Fibroblast of the aortic adventitia (primary cell): ENCODE results near the gene VASH2. TPM values are rescaled to one million over a fixed set of nuclear protein-coding genes. Genes with fewer than 3 reads are reported as not detected.

Experiments
- DNase-seq: peaks from one replicate; pipeline ENCODE4 v3.0.0-alpha.2; 2010; ENCODE audit warnings: low read depth
- H3K4me3 ChIP-seq: 2 replicates; pipeline ENCODE4 v1.5.1; 2011; ENCODE audit warnings: low read depth, mild to moderate bottlenecking, control low read depth, low read length, moderate library complexity
- total RNA-seq: library from RNA; depleted of rRNA; stranded (reverse); fragments of >200 nt; gene quantifications from 2 replicates; pipeline ENCODE4 v1.2.3, GENCODE V29; 2012; ENCODE audit warnings: low replicate concordance
- TF ChIP-seq, protein P1 (sequence below): IDR thresholded peaks from 2 replicates; pipeline ENCODE4 v1.5.1; 2011; ENCODE audit warnings: mild to moderate bottlenecking, low read length, control low read depth, inconsistent platforms; ENCODE audit not compliant: insufficient read depth

The VASH2 gene
- total RNA-seq, 1 donor, result 0.90 TPM

DNA sequence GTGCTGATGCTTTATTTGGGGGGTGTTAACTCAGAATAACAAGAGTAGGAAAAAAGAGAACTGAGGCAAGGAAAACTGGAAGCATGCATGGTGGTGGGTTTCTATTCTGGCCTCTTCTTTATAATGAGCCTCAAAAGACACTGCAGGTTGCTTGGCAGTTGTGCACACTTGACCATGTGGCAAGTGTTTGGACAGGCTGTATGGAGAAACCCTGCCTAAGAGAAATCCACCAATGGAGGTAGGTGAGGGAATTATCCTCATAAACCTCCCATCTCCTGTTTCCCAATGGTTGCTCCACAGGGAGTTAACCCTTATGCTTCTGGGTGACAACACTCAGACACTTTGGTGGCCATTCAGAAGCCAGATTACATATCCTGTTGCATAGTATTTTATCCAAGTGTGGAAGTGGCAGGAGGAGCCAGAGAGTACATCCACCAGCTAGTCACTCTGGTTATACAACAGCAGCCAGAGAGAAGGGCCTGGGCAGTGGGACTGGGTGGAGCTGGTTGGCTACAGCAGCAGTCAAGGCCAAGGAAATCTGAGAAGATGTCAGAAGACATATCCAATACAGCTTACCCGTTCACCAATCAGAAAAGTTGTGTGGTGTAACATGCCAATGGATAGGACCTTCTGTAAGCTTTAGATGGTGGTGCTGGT is 16.4 kb upstream of the VASH2 start:
- DNase-seq, result no peak
- TF ChIP-seq, protein P1, sequence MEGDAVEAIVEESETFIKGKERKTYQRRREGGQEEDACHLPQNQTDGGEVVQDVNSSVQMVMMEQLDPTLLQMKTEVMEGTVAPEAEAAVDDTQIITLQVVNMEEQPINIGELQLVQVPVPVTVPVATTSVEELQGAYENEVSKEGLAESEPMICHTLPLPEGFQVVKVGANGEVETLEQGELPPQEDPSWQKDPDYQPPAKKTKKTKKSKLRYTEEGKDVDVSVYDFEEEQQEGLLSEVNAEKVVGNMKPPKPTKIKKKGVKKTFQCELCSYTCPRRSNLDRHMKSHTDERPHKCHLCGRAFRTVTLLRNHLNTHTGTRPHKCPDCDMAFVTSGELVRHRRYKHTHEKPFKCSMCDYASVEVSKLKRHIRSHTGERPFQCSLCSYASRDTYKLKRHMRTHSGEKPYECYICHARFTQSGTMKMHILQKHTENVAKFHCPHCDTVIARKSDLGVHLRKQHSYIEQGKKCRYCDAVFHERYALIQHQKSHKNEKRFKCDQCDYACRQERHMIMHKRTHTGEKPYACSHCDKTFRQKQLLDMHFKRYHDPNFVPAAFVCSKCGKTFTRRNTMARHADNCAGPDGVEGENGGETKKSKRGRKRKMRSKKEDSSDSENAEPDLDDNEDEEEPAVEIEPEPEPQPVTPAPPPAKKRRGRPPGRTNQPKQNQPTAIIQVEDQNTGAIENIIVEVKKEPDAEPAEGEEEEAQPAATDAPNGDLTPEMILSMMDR, result no peak
- no peak overlapping the region for H3K4me3 ChIP-seq

GRCh38 chr1:212935387-212935981 is 14.9 kb upstream of the VASH2 start:
- TF ChIP-seq, protein P1, result no peak
- no peak overlapping the region for H3K4me3 ChIP-seq
- no peak for DNase-seq

- no peak overlapping the region for H3K4me3 ChIP-seq
- no peak for DNase-seq
- TF ChIP-seq, protein P1, result no peak
Measured at GRCh38 chr1:212937034-212937433, 13.3 kb upstream of the VASH2 start.

- no peak overlapping the region for H3K4me3 ChIP-seq
- TF ChIP-seq, protein P1, result no peak
- DNase-seq, result no peak
Measured at GRCh38 chr1:212938846-212939245, 11.5 kb upstream of the VASH2 start.

DNA sequence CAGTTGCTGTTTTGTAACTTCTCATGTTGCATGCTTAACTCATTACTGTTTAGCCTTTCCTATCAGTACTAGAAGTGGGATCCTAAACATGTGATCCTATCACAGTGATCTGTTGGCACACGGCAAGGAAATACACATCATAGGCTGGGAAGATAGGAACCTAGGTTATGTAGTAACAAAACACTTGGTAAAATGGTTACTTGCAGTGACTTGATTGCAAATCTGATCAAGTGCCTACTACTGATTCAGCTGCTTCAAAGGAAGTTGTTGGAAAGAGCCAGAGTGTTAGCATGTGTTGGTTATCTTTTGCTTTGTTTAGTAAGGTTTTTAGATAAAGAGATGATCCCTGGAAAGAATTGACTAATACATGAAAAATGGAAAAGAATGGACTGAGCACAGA is 8.9 kb upstream of the VASH2 start:
- DNase-seq, result peak; percentile 16
- H3K4me3 ChIP-seq, result no peak overlapping the region
- TF ChIP-seq, protein P1, result no peak

DNA sequence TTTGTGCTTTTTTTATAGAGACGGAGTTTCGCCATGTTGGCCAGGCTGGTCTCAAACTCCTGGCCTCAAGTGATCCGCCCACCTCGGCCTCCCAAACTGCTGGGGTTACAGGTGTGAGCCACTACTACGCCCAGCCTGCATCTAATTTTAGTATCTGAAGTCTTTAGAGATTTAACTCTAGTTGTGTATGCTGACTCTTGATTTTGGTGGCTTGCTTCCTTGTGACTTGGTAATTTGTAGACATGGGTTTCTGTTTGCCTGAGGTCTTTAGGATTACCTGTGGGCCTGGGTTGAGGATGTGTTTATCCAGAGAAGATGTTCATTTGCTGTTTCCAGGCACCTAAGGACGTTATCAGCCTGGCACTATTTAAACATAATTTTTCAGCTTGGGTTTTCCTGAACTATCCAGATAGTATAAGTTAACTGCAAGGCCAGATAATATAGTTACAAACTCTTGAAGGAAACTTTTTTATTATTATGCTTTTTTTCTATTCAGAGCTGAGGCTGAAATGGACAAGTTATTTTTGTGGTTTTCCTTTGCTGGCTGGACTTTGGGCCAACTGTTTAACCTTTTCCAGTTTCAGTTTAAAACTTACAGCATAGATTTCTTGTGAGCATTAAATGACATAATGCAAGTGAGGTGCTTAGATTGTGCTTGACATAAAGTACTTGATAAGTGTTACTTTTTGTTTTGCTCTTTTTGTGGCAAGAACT is 7.5 kb upstream of the VASH2 start:
- peak; percentile 14 for DNase-seq
- TF ChIP-seq, protein P1, result no peak

More for the DNA sequence above, 7.5 kb upstream of the VASH2 start:
- no peak overlapping the region for H3K4me3 ChIP-seq
